ENCODE data around the gene GNAQ. TPM values are rescaled to one million over a fixed set of nuclear protein-coding genes. Genes with fewer than 3 reads are reported as not detected.

The GNAQ gene
- total and polyA plus RNA-seq, 9 donors = 22.0 to 72.2 (median 53.1) TPM

- Histone ChIP-seq H3K9me3 (no peaks in the 10 kb centered on the region), H3K4me3 (no peak overlapping the region), H3K36me3 (no peaks in the 10 kb centered on the region), H3K27me3 (no peaks in the 10 kb centered on the region), H3K4me1 (ENCODE audit: insufficient read depth) (peaks cover 2% of the 10 kb centered on the region), H3K27ac (no peak overlapping the region)
- 80 to 84% (median 84%) methylated on average over 2 of the region's 2 CpGs for WGBS, 3 donors
- no peak for TF ChIP-seq CTCF (IDR thresholded peaks at IDR 0.05)
- TF ChIP-seq POLR2A (IDR thresholded peaks at IDR 0.05) = no peak
- no peak for TF ChIP-seq EP300 (IDR thresholded peaks at IDR 0.05)
- DNase-seq = no peak
- intact Hi-C loops (cut with DNase I) = no loop called here
Measured at GRCh38 chr9:77896269-77896937, 135.2 kb downstream of the GNAQ start.

GRCh38 chr9:77893706-77894105 lies 137.9 kb downstream of the GNAQ start:
- 96 to 99% (median 98%) methylated on average over 3 of the region's 3 CpGs for WGBS, 3 donors
- intact Hi-C loops (cut with DNase I) = no loop called here
- peaks cover 2% of the 10 kb centered on the region for H3K4me1 ChIP-seq (ENCODE audit: insufficient read depth)
- no peak for TF ChIP-seq CTCF (IDR thresholded peaks at IDR 0.05)
- TF ChIP-seq POLR2A (IDR thresholded peaks at IDR 0.05) = no peak
- TF ChIP-seq EP300 (IDR thresholded peaks at IDR 0.05) = no peak
- H3K4me3 ChIP-seq = no peak overlapping the region
- H3K36me3 ChIP-seq = no peaks in the 10 kb centered on the region
- H3K9me3 ChIP-seq = no peaks in the 10 kb centered on the region
- H3K27me3 ChIP-seq = no peaks in the 10 kb centered on the region
- no peak for DNase-seq
- no peak overlapping the region for H3K27ac ChIP-seq

- no peak for TF ChIP-seq CTCF (IDR thresholded peaks at IDR 0.05)
- no peak for TF ChIP-seq EP300 (IDR thresholded peaks at IDR 0.05)
- TF ChIP-seq POLR2A (IDR thresholded peaks at IDR 0.05) = no peak
- WGBS, 3 donors = 89 to 93% (median 90%) methylated on average over 3 of the region's 3 CpGs
Measured at GRCh38 chr9:77892955-77893514, 138.6 kb downstream of the GNAQ start.

GRCh38 chr9:77892171-77892570 lies 139.4 kb downstream of the GNAQ start:
- no peak for DNase-seq
- 77 to 85% (median 80%) methylated on average over 1 of the region's 1 CpG for WGBS, 3 donors

More at GRCh38 chr9:77892955-77893514, 138.6 kb downstream of the GNAQ start:
- no peak overlapping the region for H3K4me3 ChIP-seq
- DNase-seq = no peak
- H3K27me3 ChIP-seq = no peaks in the 10 kb centered on the region
- H3K4me1 ChIP-seq (ENCODE audit: insufficient read depth) = peaks cover 2% of the 10 kb centered on the region
- no peaks in the 10 kb centered on the region for H3K9me3 ChIP-seq
- no peaks in the 10 kb centered on the region for H3K36me3 ChIP-seq
- intact Hi-C loops (cut with DNase I) = no loop called here
- H3K27ac ChIP-seq = no peak overlapping the region

More at GRCh38 chr9:77892171-77892570, 139.4 kb downstream of the GNAQ start:
- Histone ChIP-seq H3K9me3 (no peaks in the 10 kb centered on the region), H3K27me3 (no peaks in the 10 kb centered on the region), H3K4me3 (no peak overlapping the region), H3K36me3 (no peaks in the 10 kb centered on the region), H3K27ac (no peak overlapping the region), H3K4me1 (ENCODE audit: insufficient read depth) (no peaks in the 10 kb centered on the region)
- intact Hi-C loops (cut with DNase I) = no loop called here
- TF ChIP-seq POLR2A (IDR thresholded peaks at IDR 0.05) (no peak), EP300 (IDR thresholded peaks at IDR 0.05) (no peak), CTCF (IDR thresholded peaks at IDR 0.05) (no peak)
